HCT116 (cell line): ENCODE data around the gene OTP.

ENCODE experiments used
- CTCF ChIP-seq, 3 experiments: fragments of 200-600 bp in 1 of 3; sonication (generic) in 1 of 3; IDR thresholded peaks in 2 of 3; conservative IDR thresholded peaks in 1 of 3; 2 replicates each; pipeline ENCODE4 v1.5.1; 2012 to 2017; ENCODE audit warnings: low read depth in 2 of 3, low read length in 2 of 3, antibody characterized with exemption in 1 of 3, borderline replicate concordance in 1 of 3, control low read depth in 1 of 3, mild to moderate bottlenecking in 1 of 3, mixed read lengths in 1 of 3, mixed run types in 1 of 3, moderate library complexity in 1 of 3; ENCODE audit not compliant: insufficient read depth in 1 of 3
- EZH2phosphoT487 ChIP-seq: fragments of 200-600 bp; IDR thresholded peaks from 2 replicates; pipeline ENCODE4 v1.6.1; 2018; ENCODE audit warnings: antibody characterized with exemption, borderline replicate concordance
- JUND ChIP-seq: IDR thresholded peaks from 2 replicates; pipeline ENCODE4 v1.6.1; 2012
- SIN3A ChIP-seq: IDR thresholded peaks from 2 replicates; pipeline ENCODE4 v1.6.1; 2012; ENCODE audit warnings: low read depth

GRCh38 chr5:77623203-77623740, 15.2 kb downstream of the OTP start:
- TF ChIP-seq EZH2phosphoT487 (no peak), SIN3A (no peak), CTCF (IDR thresholded peaks at IDR 0.05 in 2 of 3, conservative IDR thresholded peaks at IDR 0.05 in 1 of 3; ENCODE audit: borderline replicate concordance in 1 of 3, insufficient read depth in 1 of 3, low read depth in 2 of 3, low read length in 2 of 3) (no peak), JUND (no peak)
